Measurements from ENCODE around the gene TTC28. TPM values are rescaled to one million over a fixed set of nuclear protein-coding genes. Genes with fewer than 3 reads are reported as not detected.

Gene TTC28
- total RNA-seq, 2 donors from 2014 or later = 29.2 to 74.6 TPM

DNA sequence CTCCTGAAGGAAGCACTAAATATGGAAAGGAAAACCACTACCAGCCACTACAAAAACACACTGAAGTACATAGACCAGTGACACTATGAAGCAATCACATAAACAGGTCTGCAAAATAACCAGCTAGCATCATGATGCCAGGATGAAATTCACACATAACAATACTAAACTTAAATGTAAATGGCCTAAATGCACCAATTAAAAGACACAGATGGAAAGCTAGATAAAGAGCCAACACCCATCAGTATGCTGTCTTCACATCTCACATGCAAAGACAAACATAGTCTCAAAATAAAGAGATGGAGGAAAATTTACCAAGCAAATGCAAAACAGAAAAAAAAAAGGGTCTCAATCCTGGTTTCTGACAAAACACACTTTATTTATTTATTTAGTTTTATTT lies 171.7 kb downstream of the TTC28 start:
- intact Hi-C loops (cut with DNase I) = no loop called here
- DNase-seq (ENCODE audit: low spot score) = no peak
- Histone ChIP-seq H3K4me1 (replicated peaks) (no peaks in the 10 kb centered on the region), H3K36me3 (no peaks in the 10 kb centered on the region), H3K4me3 (no peak overlapping the region), H3K9me3 (no peaks in the 10 kb centered on the region), H3K27me3 (replicated peaks; ENCODE audit: insufficient read depth) (no peaks in the 10 kb centered on the region), H3K27ac (no peak overlapping the region)
- TF ChIP-seq, protein P1, sequence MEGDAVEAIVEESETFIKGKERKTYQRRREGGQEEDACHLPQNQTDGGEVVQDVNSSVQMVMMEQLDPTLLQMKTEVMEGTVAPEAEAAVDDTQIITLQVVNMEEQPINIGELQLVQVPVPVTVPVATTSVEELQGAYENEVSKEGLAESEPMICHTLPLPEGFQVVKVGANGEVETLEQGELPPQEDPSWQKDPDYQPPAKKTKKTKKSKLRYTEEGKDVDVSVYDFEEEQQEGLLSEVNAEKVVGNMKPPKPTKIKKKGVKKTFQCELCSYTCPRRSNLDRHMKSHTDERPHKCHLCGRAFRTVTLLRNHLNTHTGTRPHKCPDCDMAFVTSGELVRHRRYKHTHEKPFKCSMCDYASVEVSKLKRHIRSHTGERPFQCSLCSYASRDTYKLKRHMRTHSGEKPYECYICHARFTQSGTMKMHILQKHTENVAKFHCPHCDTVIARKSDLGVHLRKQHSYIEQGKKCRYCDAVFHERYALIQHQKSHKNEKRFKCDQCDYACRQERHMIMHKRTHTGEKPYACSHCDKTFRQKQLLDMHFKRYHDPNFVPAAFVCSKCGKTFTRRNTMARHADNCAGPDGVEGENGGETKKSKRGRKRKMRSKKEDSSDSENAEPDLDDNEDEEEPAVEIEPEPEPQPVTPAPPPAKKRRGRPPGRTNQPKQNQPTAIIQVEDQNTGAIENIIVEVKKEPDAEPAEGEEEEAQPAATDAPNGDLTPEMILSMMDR (IDR thresholded peaks at IDR 0.05) = no peak
- TF ChIP-seq POLR2A (IDR thresholded peaks at IDR 0.05) = no peak
- no peak for TF ChIP-seq POLR2AphosphoS5 (IDR thresholded peaks at IDR 0.05)

DNA sequence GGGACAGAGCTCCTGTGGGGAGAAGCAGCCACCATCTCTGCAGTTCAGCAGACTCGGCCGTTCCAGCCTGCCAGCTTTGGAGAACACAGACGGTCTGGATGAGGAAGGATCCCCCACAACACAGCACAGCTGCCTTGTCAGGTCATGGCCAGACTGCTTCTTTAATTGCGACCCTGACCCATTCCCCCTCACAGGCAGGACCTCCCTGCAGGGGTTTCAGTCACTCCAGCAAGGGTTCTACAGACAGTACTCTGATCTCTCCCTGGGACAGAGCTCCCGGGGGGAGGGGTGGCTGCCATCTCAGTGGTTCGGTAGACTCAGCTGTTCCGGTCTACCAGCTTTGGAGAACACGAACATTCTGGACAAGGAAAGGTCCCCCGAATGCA lies 173.5 kb downstream of the TTC28 start:
- no peaks in the 10 kb centered on the region for H3K27me3 ChIP-seq (replicated peaks; ENCODE audit: insufficient read depth)
- intact Hi-C loops (cut with DNase I) = no loop called here
- 86% methylated on average over 9 of the region's 9 CpGs for WGBS
- DNase-seq (ENCODE audit: low spot score) = no peak
- no peak overlapping the region for H3K27ac ChIP-seq
- no peaks in the 10 kb centered on the region for H3K9me3 ChIP-seq
- no peak for TF ChIP-seq POLR2A (IDR thresholded peaks at IDR 0.05)
- TF ChIP-seq POLR2AphosphoS5 (IDR thresholded peaks at IDR 0.05) = no peak
- TF ChIP-seq, protein P1 (IDR thresholded peaks at IDR 0.05) = no peak
- no peaks in the 10 kb centered on the region for H3K4me1 ChIP-seq (replicated peaks)
- no peak overlapping the region for H3K4me3 ChIP-seq
- no peaks in the 10 kb centered on the region for H3K36me3 ChIP-seq

DNA sequence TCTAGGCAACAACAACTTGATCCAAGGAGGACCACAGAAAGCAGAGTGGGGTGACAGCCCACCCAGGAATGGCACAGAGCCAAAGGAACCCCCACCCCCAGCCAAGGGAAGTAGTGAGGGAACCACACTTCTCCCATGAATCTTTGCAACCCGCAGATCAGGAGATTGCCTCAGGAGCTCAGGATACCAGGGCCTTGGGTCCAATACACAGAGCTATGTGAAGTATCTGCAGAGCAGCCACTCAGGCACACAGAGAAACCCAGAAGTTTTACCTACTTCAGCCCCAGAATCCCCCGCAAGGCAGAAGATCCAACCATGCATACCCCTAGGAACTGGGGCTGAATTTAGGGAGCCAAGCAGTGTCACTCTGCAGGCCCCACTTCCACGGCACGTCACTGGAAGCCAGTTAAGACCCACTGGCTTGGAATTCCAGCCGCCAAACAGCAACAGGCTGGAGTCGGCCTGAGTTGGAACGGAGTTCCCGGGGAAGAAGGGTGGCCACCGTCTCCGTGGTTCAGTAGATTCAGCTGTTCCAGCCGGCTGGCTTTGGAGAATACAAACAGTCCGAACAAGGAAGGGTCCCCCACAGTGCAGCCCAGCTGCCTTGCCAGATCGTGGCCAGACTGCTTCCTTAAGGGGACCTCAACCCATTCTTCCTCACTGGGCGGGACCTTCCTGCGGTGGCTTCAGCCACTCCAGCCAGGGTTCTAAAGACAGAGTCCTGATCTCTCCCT lies 174.1 kb downstream of the TTC28 start:
- H3K9me3 ChIP-seq = no peaks in the 10 kb centered on the region
- no peak overlapping the region for H3K27ac ChIP-seq
- DNase-seq (ENCODE audit: low spot score) = no peak
- H3K4me1 ChIP-seq (replicated peaks) = no peaks in the 10 kb centered on the region
- no peak overlapping the region for H3K4me3 ChIP-seq
- no peak for TF ChIP-seq POLR2A (IDR thresholded peaks at IDR 0.05)
- TF ChIP-seq, protein P1 (IDR thresholded peaks at IDR 0.05) = no peak
- no peak for TF ChIP-seq POLR2AphosphoS5 (IDR thresholded peaks at IDR 0.05)
- WGBS = 85% methylated on average over 10 of the region's 15 CpGs
- intact Hi-C loops (cut with DNase I) = no loop called here
- no peaks in the 10 kb centered on the region for H3K27me3 ChIP-seq (replicated peaks; ENCODE audit: insufficient read depth)
- H3K36me3 ChIP-seq = no peaks in the 10 kb centered on the region

DNA sequence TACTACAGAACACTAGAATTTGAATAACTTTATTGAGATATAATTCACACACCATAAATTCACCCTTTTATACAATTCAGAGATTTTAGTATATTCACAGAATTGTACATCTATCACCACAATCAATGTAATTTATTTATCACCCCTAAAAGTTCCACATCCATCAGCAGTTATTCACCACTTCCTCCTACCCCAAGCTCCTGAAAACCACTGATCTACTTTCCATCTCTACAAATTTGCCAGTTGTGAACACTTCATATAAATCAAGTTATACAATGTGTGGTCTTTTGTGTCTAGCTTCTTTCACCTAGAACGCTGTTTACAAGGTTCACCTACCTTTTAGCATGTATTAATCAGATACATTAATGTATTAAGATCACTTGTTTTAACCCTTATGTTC lies 179.6 kb downstream of the TTC28 start:
- Histone ChIP-seq H3K27me3 (replicated peaks; ENCODE audit: insufficient read depth) (no peaks in the 10 kb centered on the region), H3K4me1 (replicated peaks) (no peaks in the 10 kb centered on the region), H3K4me3 (no peak overlapping the region), H3K36me3 (no peaks in the 10 kb centered on the region), H3K9me3 (no peaks in the 10 kb centered on the region), H3K27ac (no peak overlapping the region)
- no peak for TF ChIP-seq POLR2AphosphoS5 (IDR thresholded peaks at IDR 0.05)
- intact Hi-C loops (cut with DNase I) = no loop called here
- 68% methylated on average over 1 of the region's 1 CpG for WGBS
- DNase-seq (ENCODE audit: low spot score) = no peak

DNA sequence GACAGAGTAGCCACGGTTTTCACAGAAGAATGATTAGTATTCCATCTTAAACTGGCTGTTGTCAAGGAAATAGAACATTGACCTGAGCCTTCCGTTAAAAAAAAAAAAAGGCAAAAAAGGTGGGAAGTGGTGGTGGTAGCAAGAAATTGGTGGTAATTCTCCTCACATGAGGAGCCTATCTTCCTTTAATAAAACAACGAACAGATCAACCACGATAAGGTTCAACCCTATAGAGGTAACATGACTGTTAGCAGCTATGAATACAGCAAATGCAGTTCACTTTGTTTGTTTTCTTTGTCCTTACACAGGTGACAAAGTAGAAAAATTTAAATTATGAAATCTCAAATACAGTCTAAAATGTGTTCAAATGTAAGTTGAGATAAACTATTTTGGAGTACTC lies 181.6 kb downstream of the TTC28 start:
- 95% methylated on average over 4 of the region's 4 CpGs for WGBS
- Histone ChIP-seq H3K36me3 (no peaks in the 10 kb centered on the region), H3K27me3 (replicated peaks; ENCODE audit: insufficient read depth) (no peaks in the 10 kb centered on the region), H3K9me3 (no peaks in the 10 kb centered on the region), H3K27ac (no peak overlapping the region), H3K4me3 (no peak overlapping the region), H3K4me1 (replicated peaks) (no peaks in the 10 kb centered on the region)
- intact Hi-C loops (cut with DNase I) = no loop called here
- DNase-seq (ENCODE audit: low spot score) = no peak
- TF ChIP-seq POLR2A (IDR thresholded peaks at IDR 0.05) (no peak), POLR2AphosphoS5 (IDR thresholded peaks at IDR 0.05) (no peak)
- TF ChIP-seq, protein P1 (IDR thresholded peaks at IDR 0.05) = no peak
